ENCODE measurements around the gene ITGA1.

DNA sequence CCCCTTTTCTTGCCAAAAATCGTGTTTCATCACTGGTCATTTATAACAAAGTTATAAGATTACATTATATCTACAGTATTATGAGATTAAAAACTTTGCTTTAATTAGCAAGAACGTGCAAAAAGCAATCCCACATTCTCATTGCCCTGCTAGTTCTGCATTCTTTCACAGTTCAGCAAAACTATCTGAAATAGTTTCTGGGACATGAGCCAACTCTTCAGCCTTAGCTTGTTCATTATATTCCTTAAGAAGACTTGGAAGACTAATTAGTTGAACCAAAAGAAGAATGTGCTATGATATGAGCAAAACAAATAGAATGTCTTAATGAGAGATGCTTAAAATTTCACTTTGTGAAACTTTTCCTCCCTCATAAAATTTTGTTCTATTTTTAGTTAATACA, 76.7 kb downstream of the ITGA1 start:
- TF ChIP-seq, protein P1, sequence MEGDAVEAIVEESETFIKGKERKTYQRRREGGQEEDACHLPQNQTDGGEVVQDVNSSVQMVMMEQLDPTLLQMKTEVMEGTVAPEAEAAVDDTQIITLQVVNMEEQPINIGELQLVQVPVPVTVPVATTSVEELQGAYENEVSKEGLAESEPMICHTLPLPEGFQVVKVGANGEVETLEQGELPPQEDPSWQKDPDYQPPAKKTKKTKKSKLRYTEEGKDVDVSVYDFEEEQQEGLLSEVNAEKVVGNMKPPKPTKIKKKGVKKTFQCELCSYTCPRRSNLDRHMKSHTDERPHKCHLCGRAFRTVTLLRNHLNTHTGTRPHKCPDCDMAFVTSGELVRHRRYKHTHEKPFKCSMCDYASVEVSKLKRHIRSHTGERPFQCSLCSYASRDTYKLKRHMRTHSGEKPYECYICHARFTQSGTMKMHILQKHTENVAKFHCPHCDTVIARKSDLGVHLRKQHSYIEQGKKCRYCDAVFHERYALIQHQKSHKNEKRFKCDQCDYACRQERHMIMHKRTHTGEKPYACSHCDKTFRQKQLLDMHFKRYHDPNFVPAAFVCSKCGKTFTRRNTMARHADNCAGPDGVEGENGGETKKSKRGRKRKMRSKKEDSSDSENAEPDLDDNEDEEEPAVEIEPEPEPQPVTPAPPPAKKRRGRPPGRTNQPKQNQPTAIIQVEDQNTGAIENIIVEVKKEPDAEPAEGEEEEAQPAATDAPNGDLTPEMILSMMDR (IDR thresholded peaks at IDR 0.05), result no peak
- TF ChIP-seq POLR2A (IDR thresholded peaks at IDR 0.05), result no peak
- TF ChIP-seq EP300 (IDR thresholded peaks at IDR 0.05), result no peak
